ENCODE data around the gene DICER1.

The DICER1 gene

DNA sequence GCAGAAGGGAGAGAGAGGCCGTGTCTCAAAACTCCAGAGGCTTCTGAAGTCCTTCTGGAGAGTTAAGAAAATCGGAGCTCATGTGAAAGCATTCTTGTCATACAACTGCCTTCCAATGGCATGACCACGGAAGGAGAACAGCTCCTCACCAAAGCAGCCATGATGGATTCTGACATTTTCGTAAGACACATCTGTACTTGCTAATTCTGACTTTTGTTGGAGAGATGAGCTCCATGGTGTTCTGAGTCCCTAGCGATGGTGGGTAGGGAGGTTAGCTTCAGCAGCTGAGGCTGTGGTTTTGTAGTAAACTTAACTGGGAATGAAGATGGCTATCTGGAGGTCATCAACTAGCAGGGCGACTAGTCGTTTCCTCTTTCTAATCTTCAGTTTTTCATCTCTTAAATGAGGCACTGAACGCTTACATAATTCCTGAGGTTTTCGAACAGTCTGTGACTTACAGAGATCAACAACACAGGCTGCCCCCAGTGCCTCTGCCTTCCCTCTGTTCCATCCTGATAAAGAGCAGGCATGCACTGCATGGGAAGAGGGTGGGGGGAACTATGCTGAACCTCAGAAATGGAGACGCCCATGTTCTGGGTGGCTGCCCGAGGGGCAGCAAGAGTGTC lies 28.6 kb upstream of the DICER1 start:
- CTCF ChIA-PET, result interaction anchor here (0.8 to 5.0 kb wide), 6 partner anchors 9 to 61 kb away, joined by 3 to 27 read pairs (median 4); no protein-coding TSS in a partner anchor

GRCh38 chr14:95185033-95185766 lies 27.9 kb upstream of the DICER1 start:
- peak; percentile 80 to 95 (median 95) for DNase-seq
- no peaks in the 10 kb centered on the region for H3K27me3 ChIP-seq (replicated peaks in 2 of 5; ENCODE audit: control insufficient read depth in 4 of 5, insufficient read depth in 5 of 5, low read length in 4 of 5)
- 45% methylated on average over 12 of the region's 12 CpGs for WGBS (ENCODE audit: insufficient coverage)
- peak overlapping the region; percentile 73 to 85 for H3K27ac ChIP-seq (ENCODE audit: insufficient read depth in 1 of 2, low read depth in 1 of 2, low read length in 2 of 2, poor library complexity in 1 of 2, severe bottlenecking in 2 of 2)
- ChIA-PET CTCF (interaction anchor here (0.8 to 5.0 kb wide), 7 partner anchors 10 to 79 kb away, joined by 3 to 27 read pairs (median 4); no protein-coding TSS in a partner anchor), POLR2A (interaction anchor here (0.6 to 0.7 kb wide), 2 partner anchors 23 to 27 kb away, joined by 3 read pairs; no protein-coding TSS in a partner anchor)
- peaks cover 0 to 9% (median 0%) of the 10 kb centered on the region in 5 experiments for H3K9me3 ChIP-seq (ENCODE audit: control extremely low read depth in 1 of 5, control insufficient read depth in 4 of 5, insufficient read depth in 2 of 5, low read depth in 1 of 5, low read length in 4 of 5)
- H3K36me3 ChIP-seq (ENCODE audit: control insufficient read depth in 4 of 4, insufficient read depth in 4 of 4, low read length in 3 of 4), result no peaks in the 10 kb centered on the region
- peaks cover 14 to 45% (median 41%) of the 10 kb centered on the region in 4 experiments for H3K4me1 ChIP-seq (ENCODE audit: control extremely low read depth in 1 of 4, control insufficient read depth in 4 of 4, insufficient read depth in 4 of 4, low read length in 3 of 4)
- peak overlapping the region in 6 of 7 experiments; percentile 33 to 73 (median 50) for H3K4me3 ChIP-seq (ENCODE audit: control insufficient read depth in 1 of 7, extremely low read depth in 1 of 7, insufficient read depth in 4 of 7, low read depth in 2 of 7, low read length in 6 of 7)

More for the DNA sequence above, 28.6 kb upstream of the DICER1 start:
- no peaks in the 10 kb centered on the region for H3K27me3 ChIP-seq (replicated peaks in 2 of 5; ENCODE audit: control insufficient read depth in 4 of 5, insufficient read depth in 5 of 5, low read length in 4 of 5)
- DNase-seq, result peak; percentile 79 to 92 (median 89)
- 1% methylated on average over 10 of the region's 11 CpGs for WGBS (ENCODE audit: insufficient coverage)
- POLR2A ChIA-PET, result interaction anchor here (0.6 kb wide), 1 partner anchor 23 kb away, joined by 3 read pairs; no protein-coding TSS in a partner anchor
- no peaks in the 10 kb centered on the region for H3K36me3 ChIP-seq (ENCODE audit: control insufficient read depth in 4 of 4, insufficient read depth in 4 of 4, low read length in 3 of 4)
- peak overlapping the region in 6 of 7 experiments; percentile 33 to 73 (median 50) for H3K4me3 ChIP-seq (ENCODE audit: control insufficient read depth in 1 of 7, extremely low read depth in 1 of 7, insufficient read depth in 4 of 7, low read depth in 2 of 7, low read length in 6 of 7)
- peaks cover 0 to 9% (median 0%) of the 10 kb centered on the region in 5 experiments for H3K9me3 ChIP-seq (ENCODE audit: control extremely low read depth in 1 of 5, control insufficient read depth in 4 of 5, insufficient read depth in 2 of 5, low read depth in 1 of 5, low read length in 4 of 5)
- H3K27ac ChIP-seq (ENCODE audit: insufficient read depth in 1 of 2, low read depth in 1 of 2, low read length in 2 of 2, poor library complexity in 1 of 2, severe bottlenecking in 2 of 2), result peak overlapping the region; percentile 73 to 85
- H3K4me1 ChIP-seq (ENCODE audit: control extremely low read depth in 1 of 4, control insufficient read depth in 4 of 4, insufficient read depth in 4 of 4, low read length in 3 of 4), result peaks cover 14 to 52% (median 48%) of the 10 kb centered on the region in 4 experiments

DNA sequence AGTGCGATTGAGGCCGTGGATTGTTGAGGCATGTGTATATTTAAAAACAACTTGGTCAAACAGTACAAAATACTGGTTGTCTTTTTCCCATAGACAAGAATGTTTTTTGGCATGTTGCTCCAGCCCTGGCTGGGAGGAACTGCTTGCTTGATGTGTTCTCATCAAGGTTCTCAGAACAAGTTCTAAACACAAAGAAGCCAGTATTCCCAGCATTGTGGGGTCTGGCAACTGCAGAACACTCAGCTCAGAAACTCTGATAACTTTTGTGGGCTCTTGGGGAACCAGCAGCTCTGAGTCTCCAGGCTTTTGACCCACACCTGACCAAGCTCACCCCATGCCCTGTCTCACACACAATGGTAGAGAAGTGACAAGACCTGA lies 27.1 kb upstream of the DICER1 start:
- Histone ChIP-seq H3K4me3 (ENCODE audit: control insufficient read depth in 1 of 7, extremely low read depth in 1 of 7, insufficient read depth in 4 of 7, low read depth in 2 of 7, low read length in 6 of 7) (no peak overlapping the region), H3K27me3 (replicated peaks in 2 of 5; ENCODE audit: control insufficient read depth in 4 of 5, insufficient read depth in 5 of 5, low read length in 4 of 5) (no peaks in the 10 kb centered on the region), H3K36me3 (ENCODE audit: control insufficient read depth in 4 of 4, insufficient read depth in 4 of 4, low read length in 3 of 4) (no peaks in the 10 kb centered on the region), H3K4me1 (ENCODE audit: control extremely low read depth in 1 of 4, control insufficient read depth in 4 of 4, insufficient read depth in 4 of 4, low read length in 3 of 4) (peaks cover 14 to 42% (median 39%) of the 10 kb centered on the region in 4 experiments), H3K27ac (ENCODE audit: insufficient read depth in 1 of 2, low read depth in 1 of 2, low read length in 2 of 2, poor library complexity in 1 of 2, severe bottlenecking in 2 of 2) (no peak overlapping the region), H3K9me3 (ENCODE audit: control extremely low read depth in 1 of 5, control insufficient read depth in 4 of 5, insufficient read depth in 2 of 5, low read depth in 1 of 5, low read length in 4 of 5) (peaks cover 0 to 9% (median 0%) of the 10 kb centered on the region in 5 experiments)
- DNase-seq, result no peak
- ChIA-PET CTCF (interaction anchor here (1.0 to 5.0 kb wide), 5 partner anchors 11 to 80 kb away, joined by 3 to 27 read pairs (median 5); no protein-coding TSS in a partner anchor), POLR2A (interaction anchor here (0.8 kb wide), 1 partner anchor 10 kb away, joined by 3 read pairs; no protein-coding TSS in a partner anchor)
- WGBS (ENCODE audit: insufficient coverage), result 60% methylated on average over 2 of the region's 2 CpGs

GRCh38 chr14:95183532-95184412 lies 26.4 kb upstream of the DICER1 start:
- ChIA-PET CTCF (interaction anchor here (1.0 to 5.0 kb wide), 4 partner anchors 11 to 81 kb away, joined by 3 to 27 read pairs (median 16); no protein-coding TSS in a partner anchor), POLR2A (interaction anchor here (0.8 kb wide), 1 partner anchor 9 kb away, joined by 3 read pairs; no protein-coding TSS in a partner anchor)
- Histone ChIP-seq H3K36me3 (ENCODE audit: control insufficient read depth in 4 of 4, insufficient read depth in 4 of 4, low read length in 3 of 4) (no peaks in the 10 kb centered on the region), H3K27me3 (replicated peaks in 2 of 5; ENCODE audit: control insufficient read depth in 4 of 5, insufficient read depth in 5 of 5, low read length in 4 of 5) (no peaks in the 10 kb centered on the region), H3K27ac (ENCODE audit: insufficient read depth in 1 of 2, low read depth in 1 of 2, low read length in 2 of 2, poor library complexity in 1 of 2, severe bottlenecking in 2 of 2) (no peak overlapping the region), H3K4me1 (ENCODE audit: control extremely low read depth in 1 of 4, control insufficient read depth in 4 of 4, insufficient read depth in 4 of 4, low read length in 3 of 4) (peaks cover 14 to 42% (median 39%) of the 10 kb centered on the region in 4 experiments), H3K4me3 (ENCODE audit: control insufficient read depth in 1 of 7, extremely low read depth in 1 of 7, insufficient read depth in 4 of 7, low read depth in 2 of 7, low read length in 6 of 7) (no peak overlapping the region), H3K9me3 (ENCODE audit: control extremely low read depth in 1 of 5, control insufficient read depth in 4 of 5, insufficient read depth in 2 of 5, low read depth in 1 of 5, low read length in 4 of 5) (peaks cover 0 to 9% (median 0%) of the 10 kb centered on the region in 5 experiments)
- DNase-seq, result peak in 1 of 3 donors; percentile 42
- 78% methylated on average over 4 of the region's 6 CpGs for WGBS (ENCODE audit: insufficient coverage)

GRCh38 chr14:95183082-95183481 lies 25.8 kb upstream of the DICER1 start:
- peaks cover 14 to 42% (median 39%) of the 10 kb centered on the region in 4 experiments for H3K4me1 ChIP-seq (ENCODE audit: control extremely low read depth in 1 of 4, control insufficient read depth in 4 of 4, insufficient read depth in 4 of 4, low read length in 3 of 4)
- POLR2A ChIA-PET, result no interaction called here
- H3K9me3 ChIP-seq (ENCODE audit: control extremely low read depth in 1 of 5, control insufficient read depth in 4 of 5, insufficient read depth in 2 of 5, low read depth in 1 of 5, low read length in 4 of 5), result peaks cover 0 to 3% (median 0%) of the 10 kb centered on the region in 5 experiments
- no peaks in the 10 kb centered on the region for H3K27me3 ChIP-seq (replicated peaks in 2 of 5; ENCODE audit: control insufficient read depth in 4 of 5, insufficient read depth in 5 of 5, low read length in 4 of 5)
- 100% methylated on average over 1 of the region's 1 CpG for WGBS (ENCODE audit: insufficient coverage)
- no peaks in the 10 kb centered on the region for H3K36me3 ChIP-seq (ENCODE audit: control insufficient read depth in 4 of 4, insufficient read depth in 4 of 4, low read length in 3 of 4)
- H3K4me3 ChIP-seq (ENCODE audit: control insufficient read depth in 1 of 7, extremely low read depth in 1 of 7, insufficient read depth in 4 of 7, low read depth in 2 of 7, low read length in 6 of 7), result no peak overlapping the region
- H3K27ac ChIP-seq (ENCODE audit: insufficient read depth in 1 of 2, low read depth in 1 of 2, low read length in 2 of 2, poor library complexity in 1 of 2, severe bottlenecking in 2 of 2), result no peak overlapping the region
- CTCF ChIA-PET, result interaction anchor here (1.3 to 5.0 kb wide), 3 partner anchors 11 to 65 kb away, joined by 4 to 27 read pairs (median 26); no protein-coding TSS in a partner anchor
- no peak for DNase-seq

GRCh38 chr14:95182379-95182778 lies 25.1 kb upstream of the DICER1 start:
- ChIA-PET CTCF (interaction anchor here (1.3 to 4.2 kb wide), 3 partner anchors 10 to 64 kb away, joined by 4 to 27 read pairs (median 4); no protein-coding TSS in a partner anchor), POLR2A (no interaction called here)
- peaks cover 14 to 40% (median 39%) of the 10 kb centered on the region in 4 experiments for H3K4me1 ChIP-seq (ENCODE audit: control extremely low read depth in 1 of 4, control insufficient read depth in 4 of 4, insufficient read depth in 4 of 4, low read length in 3 of 4)
- no peak for DNase-seq
- no peaks in the 10 kb centered on the region for H3K9me3 ChIP-seq (ENCODE audit: control extremely low read depth in 1 of 5, control insufficient read depth in 4 of 5, insufficient read depth in 2 of 5, low read depth in 1 of 5, low read length in 4 of 5)
- H3K27ac ChIP-seq (ENCODE audit: insufficient read depth in 1 of 2, low read depth in 1 of 2, low read length in 2 of 2, poor library complexity in 1 of 2, severe bottlenecking in 2 of 2), result no peak overlapping the region
- H3K4me3 ChIP-seq (ENCODE audit: control insufficient read depth in 1 of 7, extremely low read depth in 1 of 7, insufficient read depth in 4 of 7, low read depth in 2 of 7, low read length in 6 of 7), result no peak overlapping the region
- no peaks in the 10 kb centered on the region for H3K36me3 ChIP-seq (ENCODE audit: control insufficient read depth in 4 of 4, insufficient read depth in 4 of 4, low read length in 3 of 4)
- no peaks in the 10 kb centered on the region for H3K27me3 ChIP-seq (replicated peaks in 2 of 5; ENCODE audit: control insufficient read depth in 4 of 5, insufficient read depth in 5 of 5, low read length in 4 of 5)
- 87% methylated on average over 6 of the region's 8 CpGs for WGBS (ENCODE audit: insufficient coverage)
